DOHH2 (cell line): ENCODE measurements around the gene MAML2.

Experiments used
- H3F3A ChIP-seq: fragments of 200-600 bp; sonication (generic), shearing (Covaris generic); 2 replicates; pipeline ENCODE4 v1.6.0; 2016; ENCODE audit warnings: antibody characterized with exemption, mild to moderate bottlenecking; ENCODE audit not compliant: control insufficient read depth, insufficient read depth
- H3K27ac ChIP-seq: fragments of 200-600 bp; sonication (generic); 2 replicates; pipeline ENCODE4 v1.5.1; 2014; ENCODE audit warnings: low read depth, mild to moderate bottlenecking, low read length, moderate library complexity
- H3K27me3 ChIP-seq: fragments of 200-600 bp; sonication (generic); 2 replicates; pipeline ENCODE4 v1.6.1; 2014; ENCODE audit warnings: mild to moderate bottlenecking, low read length, mixed read lengths; ENCODE audit not compliant: control insufficient read depth
- H3K36me3 ChIP-seq: fragments of 200-600 bp; sonication (generic); 2 replicates; pipeline ENCODE4 v1.6.1; 2014; ENCODE audit warnings: mild to moderate bottlenecking, low read length, moderate library complexity, mixed read lengths; ENCODE audit not compliant: control insufficient read depth
- H3K4me1 ChIP-seq: fragments of 200-600 bp; sonication (generic); 2 replicates; pipeline ENCODE4 v1.6.1; 2014; ENCODE audit warnings: mild to moderate bottlenecking, low read length, mixed read lengths; ENCODE audit not compliant: control insufficient read depth
- H3K4me2 ChIP-seq: fragments of 200-600 bp; sonication (generic); 2 replicates; pipeline ENCODE4 v1.6.0; 2014; ENCODE audit warnings: mild to moderate bottlenecking, low read length, moderate library complexity
- H3K4me3 ChIP-seq: fragments of 200-600 bp; sonication (generic); 2 replicates; pipeline ENCODE4 v1.5.1; 2014; ENCODE audit warnings: mild to moderate bottlenecking, low read length, mixed read lengths
- H3K79me2 ChIP-seq: fragments of 200-600 bp; sonication (generic); 2 replicates; pipeline ENCODE4 v1.6.1; 2014; ENCODE audit warnings: mild to moderate bottlenecking, low read length, mixed read lengths; ENCODE audit not compliant: control insufficient read depth
- H3K9me2 ChIP-seq: fragments of 200-600 bp; sonication (generic); replicated peaks from 2 replicates; pipeline ENCODE4 v1.6.1; 2014; ENCODE audit warnings: mild to moderate bottlenecking, low read length, mixed read lengths; ENCODE audit not compliant: control insufficient read depth
- H3K9me3 ChIP-seq: fragments of 200-600 bp; sonication (generic); 2 replicates; pipeline ENCODE4 v1.6.1; 2014; ENCODE audit warnings: antibody characterized with exemption, low read length, mixed read lengths; ENCODE audit not compliant: control insufficient read depth, insufficient read depth
- H4K20me1 ChIP-seq: fragments of 200-600 bp; sonication (generic); 2 replicates; pipeline ENCODE4 v1.6.0; 2014; ENCODE audit warnings: low read depth, mild to moderate bottlenecking, antibody characterized with exemption, low read length, moderate library complexity; ENCODE audit not compliant: control insufficient read depth, insufficient read depth
- EZH2phosphoT487 ChIP-seq: fragments of 200-600 bp; sonication (generic); IDR thresholded peaks from 2 replicates; pipeline ENCODE4 v1.6.1; 2017; ENCODE audit warnings: borderline replicate concordance, mild to moderate bottlenecking, antibody characterized with exemption, low read length, moderate library complexity, mixed read lengths
- TF ChIP-seq, protein P1 (sequence below): fragments of 200-600 bp; sonication (generic); IDR thresholded peaks from one replicate; pipeline ENCODE4 v1.5.1; 2014; ENCODE audit warnings: antibody characterized with exemption, mild to moderate bottlenecking, low read depth, low read length; ENCODE audit not compliant: poor library complexity, severe bottlenecking

MAML2 gene

DNA sequence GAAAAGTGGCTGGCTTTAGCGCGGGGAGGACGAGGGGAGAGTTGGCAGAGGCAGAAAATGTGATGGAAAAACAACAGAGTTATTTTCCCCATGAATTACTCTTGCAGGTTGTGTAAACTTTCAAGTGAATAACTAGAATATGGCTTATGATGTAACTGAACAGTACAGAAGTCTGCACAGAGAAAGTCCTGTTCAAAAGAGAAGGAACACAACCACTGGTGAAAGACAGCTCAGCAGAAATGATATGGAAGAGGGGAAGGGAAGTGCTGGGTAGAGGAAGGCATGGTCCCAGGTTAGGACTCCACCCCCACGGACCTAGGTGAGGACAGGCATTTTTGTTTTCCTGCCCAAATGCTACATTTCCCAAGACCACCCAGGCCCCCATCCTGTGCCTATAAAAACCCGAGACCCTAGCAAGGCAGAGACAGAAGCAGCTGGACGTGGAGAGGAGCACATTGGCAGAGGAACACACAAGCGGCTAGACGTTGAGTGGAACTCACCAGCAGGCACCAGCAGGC lies 77.7 kb downstream of the MAML2 start:
- H3K4me2 ChIP-seq = no peak overlapping the region
- H3K27me3 ChIP-seq = no peaks in the 10 kb centered on the region
- no peaks in the 10 kb centered on the region for H3F3A ChIP-seq
- TF ChIP-seq, protein P1, sequence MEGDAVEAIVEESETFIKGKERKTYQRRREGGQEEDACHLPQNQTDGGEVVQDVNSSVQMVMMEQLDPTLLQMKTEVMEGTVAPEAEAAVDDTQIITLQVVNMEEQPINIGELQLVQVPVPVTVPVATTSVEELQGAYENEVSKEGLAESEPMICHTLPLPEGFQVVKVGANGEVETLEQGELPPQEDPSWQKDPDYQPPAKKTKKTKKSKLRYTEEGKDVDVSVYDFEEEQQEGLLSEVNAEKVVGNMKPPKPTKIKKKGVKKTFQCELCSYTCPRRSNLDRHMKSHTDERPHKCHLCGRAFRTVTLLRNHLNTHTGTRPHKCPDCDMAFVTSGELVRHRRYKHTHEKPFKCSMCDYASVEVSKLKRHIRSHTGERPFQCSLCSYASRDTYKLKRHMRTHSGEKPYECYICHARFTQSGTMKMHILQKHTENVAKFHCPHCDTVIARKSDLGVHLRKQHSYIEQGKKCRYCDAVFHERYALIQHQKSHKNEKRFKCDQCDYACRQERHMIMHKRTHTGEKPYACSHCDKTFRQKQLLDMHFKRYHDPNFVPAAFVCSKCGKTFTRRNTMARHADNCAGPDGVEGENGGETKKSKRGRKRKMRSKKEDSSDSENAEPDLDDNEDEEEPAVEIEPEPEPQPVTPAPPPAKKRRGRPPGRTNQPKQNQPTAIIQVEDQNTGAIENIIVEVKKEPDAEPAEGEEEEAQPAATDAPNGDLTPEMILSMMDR = no peak
- no peak for TF ChIP-seq EZH2phosphoT487
- H4K20me1 ChIP-seq = no peaks in the 10 kb centered on the region
- no peaks in the 10 kb centered on the region for H3K79me2 ChIP-seq
- H3K4me1 ChIP-seq = peaks cover 21% of the 10 kb centered on the region
- no peaks in the 10 kb centered on the region for H3K9me3 ChIP-seq
- no peak overlapping the region for H3K4me3 ChIP-seq
- H3K36me3 ChIP-seq = no peaks in the 10 kb centered on the region
- no peaks in the 10 kb centered on the region for H3K9me2 ChIP-seq
- H3K27ac ChIP-seq = no peak overlapping the region

DNA sequence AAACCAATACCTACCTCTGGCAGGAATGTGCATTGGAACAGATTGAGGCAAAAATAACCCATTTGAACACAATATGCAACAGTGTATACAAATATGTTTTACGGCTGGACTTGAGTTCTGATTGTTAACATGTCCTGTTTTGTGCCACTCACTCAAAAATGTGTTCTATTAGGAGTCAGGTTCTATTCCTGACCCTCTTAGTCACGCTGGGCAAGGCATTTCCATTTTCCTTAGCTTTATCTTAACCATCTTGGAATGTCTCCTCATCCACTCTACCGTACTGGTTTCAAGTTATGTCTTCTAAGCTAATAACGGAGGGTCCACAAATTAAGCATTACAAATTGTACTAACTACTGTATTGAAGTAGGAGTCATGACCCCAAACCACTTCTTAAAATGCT lies 78.6 kb downstream of the MAML2 start:
- H3K9me2 ChIP-seq = no peaks in the 10 kb centered on the region
- H3K27me3 ChIP-seq = no peaks in the 10 kb centered on the region
- H3K4me2 ChIP-seq = no peak overlapping the region
- H4K20me1 ChIP-seq = no peaks in the 10 kb centered on the region
- no peaks in the 10 kb centered on the region for H3F3A ChIP-seq
- H3K4me3 ChIP-seq = no peak overlapping the region
- no peak for TF ChIP-seq EZH2phosphoT487
- TF ChIP-seq, protein P1 = no peak
- H3K79me2 ChIP-seq = no peaks in the 10 kb centered on the region
- peaks cover 25% of the 10 kb centered on the region for H3K4me1 ChIP-seq
- H3K27ac ChIP-seq = no peak overlapping the region
- no peaks in the 10 kb centered on the region for H3K36me3 ChIP-seq
- no peaks in the 10 kb centered on the region for H3K9me3 ChIP-seq

DNA sequence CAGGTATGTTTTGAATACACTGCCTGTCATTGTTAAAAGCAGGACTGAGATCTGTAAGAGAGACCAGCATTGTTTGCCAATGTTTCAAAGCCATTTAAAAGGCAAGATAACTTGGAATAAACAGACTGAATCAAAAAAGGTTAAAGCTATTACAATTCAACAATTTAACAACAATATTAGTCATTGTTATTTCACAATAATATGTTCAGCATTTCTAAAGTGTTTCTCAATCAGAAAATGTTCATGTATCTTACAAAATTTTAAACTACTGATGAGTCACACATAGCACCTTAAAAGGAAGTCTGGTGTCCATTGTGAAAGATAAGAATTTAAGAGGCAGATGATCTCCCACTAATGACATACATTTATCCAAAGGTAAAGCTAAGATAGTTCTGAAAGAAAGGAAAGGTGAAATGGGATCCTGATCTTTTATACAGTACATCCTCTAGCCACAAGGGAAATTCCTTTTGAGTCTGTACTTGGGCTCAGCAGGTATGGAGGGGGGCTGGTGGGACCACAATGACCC lies 79.7 kb downstream of the MAML2 start:
- Histone ChIP-seq H3K4me1 (peaks cover 35% of the 10 kb centered on the region), H3K27ac (no peak overlapping the region), H3F3A (no peaks in the 10 kb centered on the region)

More for the DNA sequence above, 79.7 kb downstream of the MAML2 start:
- Histone ChIP-seq H3K9me2 (no peaks in the 10 kb centered on the region), H3K79me2 (no peaks in the 10 kb centered on the region), H3K27me3 (no peaks in the 10 kb centered on the region), H4K20me1 (no peaks in the 10 kb centered on the region), H3K36me3 (no peaks in the 10 kb centered on the region), H3K9me3 (no peaks in the 10 kb centered on the region), H3K4me2 (no peak overlapping the region), H3K4me3 (no peak overlapping the region)
- TF ChIP-seq EZH2phosphoT487 = no peak
- TF ChIP-seq, protein P1 = no peak
